H1 (cell line): Measurements from ENCODE around the gene GJB6.
"Not testable (repeated sequence)": the region's sequence is repeated elsewhere in the genome, so short reads cannot be mapped to it uniquely, and the experiment has no call there.

Source experiments
- BRCA1 ChIP-seq: IDR thresholded peaks from 2 replicates; pipeline ENCODE4 v1.6.1; 2012; ENCODE audit warnings: low read depth, low read length, improper control_type of control experiment
- CEBPB ChIP-seq: IDR thresholded peaks from 2 replicates; pipeline ENCODE4 v1.6.1; 2012; ENCODE audit warnings: low read depth, low read length
- FOSL1 ChIP-seq: IDR thresholded peaks from 2 replicates; pipeline ENCODE4 v1.6.1; 2011; ENCODE audit warnings: mild to moderate bottlenecking, low read depth, low read length, moderate library complexity; ENCODE audit not compliant: insufficient read depth
- HDAC6 ChIP-seq: IDR thresholded peaks from one replicate; pipeline ENCODE4 v1.7.1; 2012; ENCODE audit warnings: low read depth, mild to moderate bottlenecking, inconsistent platforms, low read length, moderate library complexity
- POLR2A ChIP-seq, 2 experiments: IDR thresholded peaks; 1 replicate in 1 of 2; 2 replicates in 1 of 2; pipeline ENCODE4 v1.6.1; 2011; ENCODE audit warnings: low read depth in 2 of 2, low read length in 2 of 2, mild to moderate bottlenecking in 2 of 2; ENCODE audit errors: control extremely low read depth in 1 of 2
- POLR2AphosphoS5 ChIP-seq: IDR thresholded peaks from 2 replicates; pipeline ENCODE4 v1.6.1; 2011; ENCODE audit warnings: low read depth, low read length
- RFX5 ChIP-seq: IDR thresholded peaks from 2 replicates; pipeline ENCODE4 v1.6.1; 2011; ENCODE audit warnings: low read depth, low read length, improper control_type of control experiment, borderline replicate concordance
- RNF2 ChIP-seq: fragments of 200-900, 300-1000 bp; sonication (generic); IDR thresholded peaks from 2 replicates; pipeline ENCODE4 v1.7.1; 2016; ENCODE audit warnings: borderline replicate concordance, low read depth, mild to moderate bottlenecking, antibody characterized with exemption, low read length; ENCODE audit not compliant: poor library complexity, severe bottlenecking; ENCODE audit errors: missing control alignments
- SP1 ChIP-seq: IDR thresholded peaks from 2 replicates; pipeline ENCODE4 v1.6.1; 2011; ENCODE audit warnings: low read depth, low read length
- YY1 ChIP-seq: IDR thresholded peaks from 2 replicates; pipeline ENCODE4 v1.6.1; 2011; ENCODE audit warnings: low read depth, mild to moderate bottlenecking, low read length
- TF ChIP-seq, protein P1 (sequence below), 3 experiments: IDR thresholded peaks; 1 replicate in 2 of 3; 2 replicates in 1 of 3; pipeline versions ENCODE4 v1.5.1 to v1.6.1; 2011; ENCODE audit warnings: low read length in 3 of 3, mild to moderate bottlenecking in 3 of 3, inconsistent platforms in 2 of 3, low read depth in 1 of 3, moderate library complexity in 1 of 3; ENCODE audit not compliant: insufficient read depth in 1 of 3; ENCODE audit errors: control extremely low read depth in 1 of 3
- TF ChIP-seq, protein P2 (sequence below): IDR thresholded peaks from 2 replicates; pipeline ENCODE4 v1.6.1; 2012; ENCODE audit warnings: inconsistent platforms
- TF ChIP-seq, protein P3 (sequence below): IDR thresholded peaks from 2 replicates; pipeline ENCODE4 v1.6.1; 2011; ENCODE audit warnings: low read depth, mild to moderate bottlenecking, low read length; ENCODE audit not compliant: insufficient read depth

DNA sequence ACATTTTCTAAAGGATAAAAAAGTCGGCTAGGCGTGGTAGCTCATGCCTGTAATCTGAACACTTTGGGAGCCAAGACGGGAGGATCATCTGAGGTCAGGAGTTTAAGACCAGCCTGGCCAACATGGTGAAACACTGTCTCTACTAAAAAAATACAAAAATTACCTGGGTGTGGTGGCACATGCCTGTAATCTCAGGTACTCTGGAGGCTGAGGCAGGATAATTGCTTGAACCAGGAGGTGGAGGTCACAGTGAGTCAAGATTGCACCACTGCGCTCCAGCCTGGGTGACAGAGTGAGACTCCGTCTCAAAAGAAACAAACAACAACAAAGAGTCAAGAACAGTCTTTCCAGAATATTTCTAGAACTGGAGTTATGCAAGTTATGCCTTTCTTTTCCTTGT lies 44.8 kb upstream of the GJB6 start:
- not testable (repeated sequence) for TF ChIP-seq POLR2AphosphoS5; BRCA1; POLR2A (IDR thresholded peaks at IDR 0.05; ENCODE audit: control extremely low read depth in 1 of 2, low read depth in 2 of 2, low read length in 2 of 2); SP1; CEBPB; YY1; RNF2; RFX5; FOSL1; HDAC6
- TF ChIP-seq, protein P1, sequence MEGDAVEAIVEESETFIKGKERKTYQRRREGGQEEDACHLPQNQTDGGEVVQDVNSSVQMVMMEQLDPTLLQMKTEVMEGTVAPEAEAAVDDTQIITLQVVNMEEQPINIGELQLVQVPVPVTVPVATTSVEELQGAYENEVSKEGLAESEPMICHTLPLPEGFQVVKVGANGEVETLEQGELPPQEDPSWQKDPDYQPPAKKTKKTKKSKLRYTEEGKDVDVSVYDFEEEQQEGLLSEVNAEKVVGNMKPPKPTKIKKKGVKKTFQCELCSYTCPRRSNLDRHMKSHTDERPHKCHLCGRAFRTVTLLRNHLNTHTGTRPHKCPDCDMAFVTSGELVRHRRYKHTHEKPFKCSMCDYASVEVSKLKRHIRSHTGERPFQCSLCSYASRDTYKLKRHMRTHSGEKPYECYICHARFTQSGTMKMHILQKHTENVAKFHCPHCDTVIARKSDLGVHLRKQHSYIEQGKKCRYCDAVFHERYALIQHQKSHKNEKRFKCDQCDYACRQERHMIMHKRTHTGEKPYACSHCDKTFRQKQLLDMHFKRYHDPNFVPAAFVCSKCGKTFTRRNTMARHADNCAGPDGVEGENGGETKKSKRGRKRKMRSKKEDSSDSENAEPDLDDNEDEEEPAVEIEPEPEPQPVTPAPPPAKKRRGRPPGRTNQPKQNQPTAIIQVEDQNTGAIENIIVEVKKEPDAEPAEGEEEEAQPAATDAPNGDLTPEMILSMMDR (IDR thresholded peaks at IDR 0.05; ENCODE audit: control extremely low read depth in 1 of 3, insufficient read depth in 1 of 3, low read depth in 1 of 3, low read length in 3 of 3), result not testable (repeated sequence)
- TF ChIP-seq, protein P2, sequence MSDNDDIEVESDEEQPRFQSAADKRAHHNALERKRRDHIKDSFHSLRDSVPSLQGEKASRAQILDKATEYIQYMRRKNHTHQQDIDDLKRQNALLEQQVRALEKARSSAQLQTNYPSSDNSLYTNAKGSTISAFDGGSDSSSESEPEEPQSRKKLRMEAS, result not testable (repeated sequence)
- TF ChIP-seq, protein P3, sequence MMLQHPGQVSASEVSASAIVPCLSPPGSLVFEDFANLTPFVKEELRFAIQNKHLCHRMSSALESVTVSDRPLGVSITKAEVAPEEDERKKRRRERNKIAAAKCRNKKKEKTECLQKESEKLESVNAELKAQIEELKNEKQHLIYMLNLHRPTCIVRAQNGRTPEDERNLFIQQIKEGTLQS, result not testable (repeated sequence)
